Endothelial cell (in vitro differentiated cells): Measurements from ENCODE around the gene AKAP13. TPM values are rescaled to one million over a fixed set of nuclear protein-coding genes. Genes with fewer than 3 reads are reported as not detected.

Source experiments
- DNase-seq: peaks from one replicate; pipeline ENCODE4 v3.0.0; 2021; ENCODE audit warnings: low spot score
- H3K27ac Mint-ChIP-seq: one replicate; pipeline ENCODE4 v1.8.0; 2021; ENCODE audit warnings: mixed read lengths, inconsistent platforms; ENCODE audit not compliant: unreplicated experiment
- H3K27me3 Mint-ChIP-seq: one replicate; pipeline ENCODE4 v1.8.0; 2021; ENCODE audit warnings: mild to moderate bottlenecking, moderate library complexity, mixed read lengths, inconsistent platforms; ENCODE audit not compliant: unreplicated experiment
- H3K36me3 Mint-ChIP-seq: one replicate; pipeline ENCODE4 v1.8.0; 2021; ENCODE audit warnings: mild to moderate bottlenecking, low read depth, mixed read lengths, inconsistent platforms; ENCODE audit not compliant: unreplicated experiment
- H3K4me1 Mint-ChIP-seq: one replicate; pipeline ENCODE4 v1.8.0; 2021; ENCODE audit warnings: mild to moderate bottlenecking, mixed read lengths, inconsistent platforms; ENCODE audit not compliant: unreplicated experiment
- H3K4me3 Mint-ChIP-seq: one replicate; pipeline ENCODE4 v1.8.0; 2021; ENCODE audit warnings: mild to moderate bottlenecking, mixed read lengths, inconsistent platforms; ENCODE audit not compliant: unreplicated experiment
- H3K9me3 Mint-ChIP-seq: one replicate; pipeline ENCODE4 v1.8.0; 2021; ENCODE audit warnings: mixed read lengths, inconsistent platforms; ENCODE audit not compliant: unreplicated experiment
- total RNA-seq: library from RNA; stranded (reverse); fragmentation: NEBNext Ultra II Directional; extraction: Animal tissue kit (Norgen Biotek cat#: 25700); gene quantifications from one replicate; pipeline ENCODE4 v1.2.1, GENCODE V29; 2021; ENCODE audit not compliant: unreplicated experiment
- TF ChIP-seq, protein P1 (sequence below): fragments of 200-600 bp; sonication (generic); IDR thresholded peaks from one replicate; pipeline ENCODE4 v1.5.0; 2021; ENCODE audit warnings: antibody characterized with exemption; ENCODE audit not compliant: unreplicated experiment

AKAP13 gene
- total RNA-seq, 1 donor from 2014 or later = 249 TPM

DNA sequence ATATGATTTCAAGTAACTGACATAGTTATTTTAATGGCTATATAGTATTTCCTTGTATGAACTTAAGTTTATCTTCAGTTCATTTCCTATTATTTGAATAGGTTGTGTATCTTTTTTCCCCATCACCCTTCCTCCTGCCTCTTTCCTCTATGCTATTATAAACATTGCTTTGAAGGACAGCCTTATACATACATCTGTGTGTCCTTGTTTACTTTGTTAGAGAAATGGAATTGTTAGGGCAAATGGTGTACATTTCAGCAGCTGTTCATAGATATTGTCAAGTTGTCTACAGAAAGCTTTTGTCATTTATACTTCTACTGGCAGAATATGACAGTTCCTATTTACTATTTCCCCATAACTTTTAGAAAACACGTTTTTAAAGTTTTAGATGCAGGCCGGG, 18.4 kb downstream of the AKAP13 start:
- Mint-ChIP-seq H3K9me3 (no peaks in the 10 kb centered on the region), H3K27me3 (peaks cover 3% of the 10 kb centered on the region), H3K36me3 (no peaks in the 10 kb centered on the region), H3K4me3 (no peak overlapping the region), H3K4me1 (peaks cover 45% of the 10 kb centered on the region), H3K27ac (no peak overlapping the region)
- TF ChIP-seq, protein P1, sequence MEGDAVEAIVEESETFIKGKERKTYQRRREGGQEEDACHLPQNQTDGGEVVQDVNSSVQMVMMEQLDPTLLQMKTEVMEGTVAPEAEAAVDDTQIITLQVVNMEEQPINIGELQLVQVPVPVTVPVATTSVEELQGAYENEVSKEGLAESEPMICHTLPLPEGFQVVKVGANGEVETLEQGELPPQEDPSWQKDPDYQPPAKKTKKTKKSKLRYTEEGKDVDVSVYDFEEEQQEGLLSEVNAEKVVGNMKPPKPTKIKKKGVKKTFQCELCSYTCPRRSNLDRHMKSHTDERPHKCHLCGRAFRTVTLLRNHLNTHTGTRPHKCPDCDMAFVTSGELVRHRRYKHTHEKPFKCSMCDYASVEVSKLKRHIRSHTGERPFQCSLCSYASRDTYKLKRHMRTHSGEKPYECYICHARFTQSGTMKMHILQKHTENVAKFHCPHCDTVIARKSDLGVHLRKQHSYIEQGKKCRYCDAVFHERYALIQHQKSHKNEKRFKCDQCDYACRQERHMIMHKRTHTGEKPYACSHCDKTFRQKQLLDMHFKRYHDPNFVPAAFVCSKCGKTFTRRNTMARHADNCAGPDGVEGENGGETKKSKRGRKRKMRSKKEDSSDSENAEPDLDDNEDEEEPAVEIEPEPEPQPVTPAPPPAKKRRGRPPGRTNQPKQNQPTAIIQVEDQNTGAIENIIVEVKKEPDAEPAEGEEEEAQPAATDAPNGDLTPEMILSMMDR = no peak
- no peak for DNase-seq

DNA sequence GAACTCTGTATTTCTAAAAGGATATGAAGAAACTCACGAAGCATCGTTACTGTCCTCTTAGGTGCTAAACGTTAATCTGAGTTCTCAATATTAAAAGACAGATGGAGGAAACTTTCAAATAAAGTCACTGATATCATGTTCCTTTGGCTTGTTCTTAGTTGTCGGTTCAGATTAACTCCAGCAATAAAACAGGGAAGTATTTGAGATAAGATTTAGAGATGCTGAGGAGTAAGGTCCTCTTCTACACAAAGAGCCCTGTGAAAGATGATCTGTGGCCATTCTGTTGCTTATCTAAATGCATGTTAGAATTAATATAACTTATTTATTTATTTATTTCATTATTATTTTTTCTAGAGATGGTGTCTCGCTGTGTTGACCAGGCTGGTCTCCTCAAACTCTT, 19.2 kb downstream of the AKAP13 start:
- no peak overlapping the region for H3K27ac Mint-ChIP-seq
- DNase-seq = no peak
- H3K36me3 Mint-ChIP-seq = no peaks in the 10 kb centered on the region
- H3K27me3 Mint-ChIP-seq = peaks cover 5% of the 10 kb centered on the region
- TF ChIP-seq, protein P1 = no peak
- peaks cover 45% of the 10 kb centered on the region for H3K4me1 Mint-ChIP-seq
- no peaks in the 10 kb centered on the region for H3K9me3 Mint-ChIP-seq
- no peak overlapping the region for H3K4me3 Mint-ChIP-seq

DNA sequence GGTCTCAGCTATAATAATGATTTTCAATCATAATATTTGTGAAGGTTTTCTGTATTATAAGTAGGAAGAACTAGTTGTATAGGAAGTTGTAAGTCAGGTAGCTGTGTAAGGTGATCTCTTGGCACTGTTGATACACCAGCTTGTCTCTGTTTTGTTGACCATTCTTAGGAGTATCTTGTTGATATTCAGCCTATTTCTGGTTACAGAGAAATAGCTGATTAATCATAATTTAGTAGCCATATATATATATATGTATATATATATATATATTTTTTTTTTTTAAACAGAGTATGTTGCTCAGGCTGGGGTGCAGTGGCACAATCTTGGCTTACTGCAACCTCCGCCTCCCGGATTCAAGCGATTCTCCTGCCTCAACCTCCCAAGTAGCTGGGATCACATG, 20.2 kb downstream of the AKAP13 start:
- H3K27me3 Mint-ChIP-seq = peaks cover 4% of the 10 kb centered on the region
- H3K27ac Mint-ChIP-seq = no peak overlapping the region

DNA sequence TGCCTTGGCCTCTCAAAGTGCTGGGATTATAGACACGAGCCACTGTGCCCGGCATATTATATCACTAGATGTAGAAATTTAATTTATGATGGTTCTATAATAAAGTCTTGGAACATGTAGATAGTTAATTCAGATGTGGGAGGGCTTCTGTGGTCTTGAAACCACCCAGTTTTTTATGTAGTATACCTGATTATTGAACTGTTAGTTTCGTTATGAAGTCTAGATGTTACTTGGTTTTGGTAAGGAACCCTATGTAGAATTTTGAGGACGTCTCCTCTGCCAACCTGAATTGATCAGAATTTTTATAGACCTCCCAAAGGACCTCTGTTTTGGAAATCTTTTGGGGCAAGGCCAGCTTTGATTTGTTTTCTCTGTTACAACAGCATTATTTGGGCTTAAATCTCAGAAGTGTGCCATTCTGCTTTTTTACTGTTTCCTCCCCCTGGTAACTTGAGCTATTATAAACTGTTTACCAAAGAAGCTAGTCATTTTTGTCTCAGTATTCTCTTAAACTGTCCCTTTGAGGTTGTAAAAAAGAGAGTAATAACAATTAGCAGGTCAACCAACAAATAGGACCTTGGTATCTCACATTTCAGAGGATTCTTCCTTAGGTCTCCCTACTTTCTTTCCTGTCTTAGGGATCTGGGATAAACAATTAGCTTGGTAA, 20.8 kb downstream of the AKAP13 start:
- peaks cover 38% of the 10 kb centered on the region for H3K4me1 Mint-ChIP-seq
- no peak for DNase-seq
- no peaks in the 10 kb centered on the region for H3K9me3 Mint-ChIP-seq
- H3K27ac Mint-ChIP-seq = peak overlapping the region; percentile 77
- no peaks in the 10 kb centered on the region for H3K36me3 Mint-ChIP-seq
- TF ChIP-seq, protein P1 = no peak
- H3K27me3 Mint-ChIP-seq = peaks cover 4% of the 10 kb centered on the region
- no peak overlapping the region for H3K4me3 Mint-ChIP-seq

More for the DNA sequence above, 20.2 kb downstream of the AKAP13 start:
- Mint-ChIP-seq H3K9me3 (no peaks in the 10 kb centered on the region), H3K4me3 (no peak overlapping the region), H3K4me1 (peaks cover 45% of the 10 kb centered on the region), H3K36me3 (no peaks in the 10 kb centered on the region)
- TF ChIP-seq, protein P1 = no peak
- DNase-seq = no peak

DNA sequence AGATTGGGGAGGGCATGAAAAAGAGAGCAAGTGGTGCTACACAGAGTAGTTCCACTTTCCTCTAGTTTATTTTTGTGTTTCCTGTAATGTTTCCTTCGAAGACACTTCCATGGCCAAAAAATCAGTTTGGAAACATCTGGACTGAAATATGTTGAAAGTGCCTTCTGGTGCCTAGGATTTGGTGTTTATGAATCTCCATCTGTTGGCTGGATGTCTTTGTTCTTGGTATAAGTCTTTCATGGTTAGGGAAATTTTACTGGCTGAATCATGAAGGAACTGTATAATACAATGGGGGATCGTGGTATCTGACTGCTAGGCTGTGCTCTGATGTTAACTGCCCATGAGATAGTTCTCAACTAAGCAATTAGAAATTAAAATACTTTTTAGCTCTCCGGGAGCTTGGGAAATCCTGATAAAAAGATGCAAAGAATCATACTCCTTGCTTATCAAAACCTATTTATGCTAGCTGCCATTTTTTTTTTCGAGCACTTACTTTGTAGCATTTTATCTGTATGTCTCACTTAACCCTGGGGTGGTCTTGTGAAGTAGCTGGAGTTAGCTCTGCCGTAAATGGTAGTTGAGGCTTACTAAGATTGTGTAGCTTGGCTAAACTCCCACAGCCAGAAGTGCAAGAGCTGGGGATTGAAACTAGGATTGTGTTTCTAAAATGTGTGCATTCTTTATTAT, 21.9 kb downstream of the AKAP13 start:
- Mint-ChIP-seq H3K9me3 (no peaks in the 10 kb centered on the region), H3K4me1 (peaks cover 43% of the 10 kb centered on the region), H3K27me3 (peaks cover 5% of the 10 kb centered on the region), H3K36me3 (peaks cover 3% of the 10 kb centered on the region), H3K4me3 (no peak overlapping the region), H3K27ac (no peak overlapping the region)
- TF ChIP-seq, protein P1 = no peak
- DNase-seq = no peak
